GM18520 (cell line): ENCODE results near the gene APOBEC3G.
"Not testable (repeated sequence)": the region's sequence is repeated elsewhere in the genome, so short reads cannot be mapped to it uniquely, and the experiment has no call there.

Experiments used
- ATAC-seq: cut with Tn5 transposase; IDR thresholded peaks from one replicate; pipeline ENCODE4 v1.9.1; 2021; ENCODE audit not compliant: unreplicated experiment

APOBEC3G gene

GRCh38 chr22:39066442-39067276, 10.4 kb upstream of the APOBEC3G start:
- not testable (repeated sequence) for ATAC-seq

DNA sequence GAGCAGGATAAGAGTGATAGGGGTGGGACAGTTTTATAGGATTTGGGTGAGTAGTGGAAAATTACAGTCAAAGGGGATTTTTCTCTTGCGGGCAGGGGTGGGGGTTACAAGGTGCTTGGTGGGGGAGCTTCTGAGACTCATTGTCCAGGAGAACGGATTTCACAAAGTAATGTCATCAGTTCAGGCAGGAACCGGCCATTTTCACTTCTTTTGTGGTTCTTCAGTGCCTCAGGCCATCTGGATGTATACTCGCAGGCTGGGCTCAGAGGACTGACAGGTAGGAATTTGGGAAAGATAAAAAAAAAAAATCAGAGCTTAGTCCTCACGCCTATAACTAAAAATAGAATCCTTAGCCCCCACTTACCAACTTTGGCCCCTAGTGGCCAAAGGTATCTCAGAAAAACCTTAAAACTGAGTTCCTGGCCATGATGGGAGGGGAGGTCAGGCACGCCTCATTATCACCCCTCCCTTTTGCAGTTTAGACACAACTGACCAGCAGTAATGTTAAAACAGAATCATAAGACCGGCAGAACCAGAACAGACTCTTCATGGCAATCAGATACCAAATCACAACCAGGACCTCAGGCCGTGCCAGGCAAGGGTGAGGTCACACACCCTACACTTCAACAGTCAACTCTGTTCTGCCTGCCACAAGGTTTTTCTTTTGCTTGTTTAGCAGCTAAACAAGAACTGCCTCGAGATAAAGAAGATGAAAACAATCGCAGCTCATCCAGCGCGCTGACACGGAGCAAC, 8.9 kb upstream of the APOBEC3G start:
- no peak for ATAC-seq

GRCh38 chr22:39070186-39070585, 6.9 kb upstream of the APOBEC3G start:
- ATAC-seq = no peak

GRCh38 chr22:39072581-39072981, 4.5 kb upstream of the APOBEC3G start:
- ATAC-seq = not testable (repeated sequence)

GRCh38 chr22:39073981-39074380, 3.1 kb upstream of the APOBEC3G start:
- no peak for ATAC-seq

DNA sequence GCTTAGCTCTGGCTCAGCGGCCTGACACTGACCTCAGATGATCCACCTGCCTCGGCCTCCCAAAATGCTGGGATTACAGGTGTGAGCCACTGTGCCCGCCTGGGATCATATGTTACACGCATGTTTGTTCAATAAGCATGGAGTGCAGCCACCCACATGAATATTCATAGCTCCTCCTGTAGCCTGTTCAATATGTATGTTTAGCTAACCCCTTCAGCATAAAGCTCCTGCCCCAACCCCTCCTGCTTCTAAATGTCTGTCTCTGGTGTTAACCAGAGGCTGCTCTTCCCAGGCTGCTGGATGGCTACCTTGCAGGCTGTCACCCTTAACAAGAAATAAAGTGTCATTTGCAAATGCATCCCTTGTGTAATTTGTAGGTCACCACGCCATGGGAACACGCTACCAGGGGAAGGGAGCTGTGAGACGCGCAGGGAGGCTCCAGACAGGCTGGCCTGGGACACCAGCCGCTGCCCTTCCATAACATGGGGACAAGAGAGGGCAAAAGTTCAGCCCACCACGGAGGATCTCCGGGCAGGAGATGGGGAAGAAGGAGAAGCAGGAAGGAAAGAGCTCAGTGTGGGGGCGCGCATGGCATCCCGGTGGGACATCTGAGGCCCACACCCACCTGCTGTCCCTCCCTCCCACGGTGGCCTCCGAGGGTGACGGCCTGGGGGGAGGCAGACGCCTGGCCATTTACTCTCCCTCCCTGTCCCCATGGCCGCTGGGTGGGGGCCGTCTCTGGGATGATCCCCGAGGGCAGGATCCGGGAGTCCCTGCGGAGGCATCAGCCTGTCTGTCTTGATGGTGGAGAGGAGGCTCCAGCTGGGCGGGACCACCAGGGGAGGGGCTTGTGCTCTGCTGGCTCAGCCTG, 685 bp upstream of the APOBEC3G start:
- ATAC-seq = not testable (repeated sequence)

DNA sequence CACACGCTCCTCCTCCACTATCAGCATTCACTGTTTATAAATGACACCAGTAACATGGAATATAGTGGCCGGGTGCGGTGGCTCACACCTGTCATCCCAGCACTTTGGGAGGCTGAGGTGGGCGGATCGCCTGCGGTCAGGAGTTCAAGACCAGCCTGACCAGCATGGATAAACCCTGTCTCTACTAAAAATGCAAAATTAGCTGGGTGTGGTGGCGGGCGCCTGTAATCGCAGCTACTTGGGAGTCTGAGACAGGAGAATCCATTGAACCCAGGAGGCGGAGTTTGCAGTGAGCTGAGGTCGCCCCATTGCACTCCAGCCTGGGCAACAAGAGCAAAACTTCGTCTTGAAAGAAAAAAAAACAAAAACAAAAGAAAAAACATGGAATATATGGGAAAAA, 837 bp downstream of the APOBEC3G start:
- not testable (repeated sequence) for ATAC-seq

- ATAC-seq = no peak
These were observed 1.3 kb downstream of the APOBEC3G start for GRCh38 chr22:39078329-39078728.

DNA sequence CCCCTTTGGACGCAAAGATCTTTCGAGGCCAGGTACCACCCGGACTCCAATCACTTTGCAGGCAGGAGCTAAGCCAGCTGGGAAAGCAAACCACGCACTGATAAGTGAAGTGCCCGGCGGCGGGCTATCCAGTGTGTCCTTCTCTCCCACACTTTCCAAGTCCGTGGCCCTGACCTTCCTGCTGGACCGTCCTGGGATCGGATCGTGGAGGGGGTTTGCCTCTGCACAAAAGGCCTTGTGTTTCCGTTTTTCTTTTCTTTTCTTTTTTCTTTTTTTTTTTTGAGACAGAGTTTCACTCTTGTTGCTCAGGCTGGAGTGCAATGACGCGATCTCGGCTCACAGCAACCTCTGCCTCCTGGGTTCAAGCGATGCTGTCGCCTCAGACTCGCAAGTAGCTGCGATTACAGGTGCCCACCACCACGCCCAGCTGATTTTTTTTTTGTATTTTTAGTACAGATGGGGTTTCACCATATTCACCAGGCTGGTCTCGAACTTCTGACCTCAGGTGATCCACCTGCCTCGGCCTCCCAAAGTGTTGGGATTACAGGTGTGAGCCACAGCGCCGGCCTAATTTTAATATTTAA, 2.1 kb downstream of the APOBEC3G start:
- not testable (repeated sequence) for ATAC-seq

DNA sequence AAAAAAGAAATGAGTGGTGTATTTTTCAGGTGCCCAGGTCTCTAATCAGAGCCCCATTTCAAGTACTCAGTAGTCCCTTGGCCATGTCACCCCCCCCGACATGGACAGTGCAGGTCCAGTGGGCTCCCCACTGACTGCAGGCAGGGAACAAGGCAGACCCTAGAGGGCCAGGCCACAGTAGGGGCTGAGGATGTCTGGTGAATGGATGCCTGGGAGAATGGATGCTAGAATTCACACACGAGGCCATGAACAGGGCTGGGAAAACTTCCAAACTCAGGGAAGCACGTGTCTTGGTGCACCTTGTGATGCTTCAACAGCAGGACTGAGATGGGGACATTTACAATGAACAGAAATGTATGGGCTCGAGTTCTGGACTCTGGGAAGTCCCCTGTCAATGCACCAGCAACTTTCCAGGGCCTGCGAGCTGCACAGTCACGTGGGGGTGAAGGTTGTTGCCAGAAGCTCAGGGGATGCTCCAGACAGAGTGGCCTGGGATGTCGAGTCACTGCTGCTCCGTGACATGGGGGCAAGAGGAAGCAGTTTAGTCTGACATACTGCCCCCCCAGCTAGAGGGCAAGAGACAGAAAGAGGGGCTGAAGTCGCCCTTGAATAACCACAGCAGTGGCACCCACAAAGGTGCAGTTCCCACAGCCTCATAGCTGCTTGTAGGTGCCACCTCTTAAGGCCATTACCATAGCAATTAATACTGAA, 3.1 kb downstream of the APOBEC3G start:
- ATAC-seq = no peak

DNA sequence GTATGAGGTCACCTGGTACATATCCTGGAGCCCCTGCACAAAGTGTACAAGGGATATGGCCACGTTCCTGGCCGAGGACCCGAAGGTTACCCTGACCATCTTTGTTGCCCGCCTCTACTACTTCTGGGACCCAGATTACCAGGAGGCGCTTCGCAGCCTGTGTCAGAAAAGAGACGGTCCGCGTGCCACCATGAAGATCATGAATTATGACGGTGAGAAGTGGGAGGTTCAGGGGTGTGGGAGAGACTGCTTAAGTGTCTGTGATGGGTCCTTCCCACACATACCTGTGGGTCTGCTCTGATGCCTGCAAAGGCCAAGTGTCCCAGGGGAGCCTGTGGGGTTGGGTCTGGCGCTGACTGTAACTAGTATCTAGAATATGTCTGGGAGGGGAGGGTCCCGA, 3.9 kb downstream of the APOBEC3G start:
- ATAC-seq = no peak

DNA sequence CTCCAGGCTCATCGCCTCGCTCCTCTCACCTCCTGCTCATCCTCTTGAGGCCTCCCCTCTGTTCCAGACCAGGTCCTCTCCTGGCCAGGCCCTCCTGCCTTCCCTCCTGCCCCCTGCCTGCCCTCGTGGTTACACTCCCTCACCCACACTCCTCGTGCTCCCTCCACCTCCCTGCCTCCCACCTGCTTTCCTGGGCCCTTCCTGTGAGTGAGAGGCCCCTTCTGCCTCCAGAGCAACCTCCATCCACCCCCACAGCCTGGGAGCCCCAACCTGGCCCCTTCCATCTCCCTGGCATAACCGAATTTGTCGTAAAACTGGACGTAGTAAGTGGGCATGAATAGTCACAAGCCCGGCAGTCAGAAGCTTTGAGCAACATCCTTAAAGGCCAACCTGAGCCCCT, 4.5 kb downstream of the APOBEC3G start:
- ATAC-seq = no peak

- no peak for ATAC-seq
These were observed 6.4 kb downstream of the APOBEC3G start for GRCh38 chr22:39083212-39084165.

- ATAC-seq = no peak
These were observed 7.6 kb downstream of the APOBEC3G start for GRCh38 chr22:39084666-39085065.

GRCh38 chr22:39087098-39087497, 10.0 kb downstream of the APOBEC3G start:
- no peak for ATAC-seq

DNA sequence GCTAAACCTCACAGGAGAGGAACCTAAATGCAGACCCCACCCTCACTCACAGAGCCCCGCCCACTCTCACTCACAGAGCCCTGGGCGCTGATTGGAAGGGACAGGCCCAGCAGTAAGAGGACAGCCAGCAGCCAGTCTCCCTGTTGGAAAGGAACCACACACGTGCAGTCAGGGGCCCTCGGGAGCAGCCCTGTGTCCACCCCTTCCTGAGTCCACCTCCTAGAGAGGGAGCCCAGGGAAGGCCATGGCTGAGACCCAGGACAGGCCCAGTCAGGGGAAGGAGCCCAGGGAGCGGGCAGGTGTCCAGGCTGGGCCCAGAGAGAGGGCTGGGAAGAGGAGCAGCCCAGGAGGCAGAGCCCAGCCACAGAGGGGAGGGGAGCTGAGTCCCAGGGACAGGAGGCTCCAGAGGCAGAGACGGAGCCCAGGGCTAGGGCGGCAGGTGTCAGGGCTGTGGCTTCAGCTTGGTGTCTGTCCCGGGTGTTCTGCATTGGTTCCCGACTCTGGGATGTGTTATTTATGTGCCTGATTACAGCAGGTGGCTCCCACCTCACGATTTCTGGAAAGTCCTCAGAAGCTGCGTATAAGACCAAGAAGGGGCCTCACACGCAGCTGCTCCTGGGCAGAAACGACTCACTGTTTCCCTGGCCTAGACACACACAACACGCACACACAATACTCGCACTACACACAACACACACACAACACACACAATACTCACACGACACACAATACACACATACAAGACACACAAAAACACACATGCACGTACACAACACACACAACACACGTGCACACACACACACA, 11.0 kb downstream of the APOBEC3G start:
- no peak for ATAC-seq

DNA sequence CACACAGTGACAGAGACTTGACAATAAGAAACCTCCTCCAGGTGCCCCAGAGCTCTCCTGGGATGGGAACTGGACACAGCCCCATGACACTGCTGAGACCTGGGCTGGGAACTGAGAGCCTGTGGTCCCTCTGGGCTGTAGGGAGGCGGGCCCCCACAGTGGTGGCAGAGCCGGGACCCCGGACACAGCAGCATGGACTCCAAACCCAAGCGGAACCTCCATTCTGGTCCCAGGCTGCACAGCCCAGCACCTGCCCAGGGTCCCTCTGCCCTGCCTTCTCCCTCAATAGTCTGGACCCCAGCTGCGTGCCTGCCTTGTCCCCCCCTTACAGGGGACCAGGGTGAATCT, 11.6 kb downstream of the APOBEC3G start:
- ATAC-seq = no peak

- no peak for ATAC-seq
These were observed 12.9 kb downstream of the APOBEC3G start for GRCh38 chr22:39089928-39090327.
